ENCODE measurements around the gene CBY2. TPM values are rescaled to one million over a fixed set of nuclear protein-coding genes. Genes with fewer than 3 reads are reported as not detected.

CBY2 gene
- total and polyA plus RNA-seq, 7 donors: not detected

- ATAC-seq (no peak), DNase-seq (no peak)
- H3K36me3 ChIP-seq (ENCODE audit: insufficient read depth in 1 of 2, low read depth in 1 of 2): no peaks in the 10 kb centered on the region
- no peaks in the 10 kb centered on the region for H3K4me1 ChIP-seq
- H3K9me3 ChIP-seq: no peaks in the 10 kb centered on the region
- no peak for TF ChIP-seq CTCF (IDR thresholded peaks at IDR 0.05)
- no peaks in the 10 kb centered on the region for H3K27me3 ChIP-seq (ENCODE audit: insufficient read depth in 3 of 3, low read length in 2 of 3)
- H3K4me3 ChIP-seq: no peak overlapping the region
- intact Hi-C loops (cut with DNase I): no loop called here
- no peak overlapping the region for H3K27ac ChIP-seq
- WGBS, 3 donors: 51 to 59% (median 53%) methylated on average over 2 of the region's 2 CpGs
Measured at GRCh38 chr13:45690636-45691035, 11.5 kb upstream of the CBY2 start.

GRCh38 chr13:45691251-45691650, 10.9 kb upstream of the CBY2 start:
- intact Hi-C loops (cut with DNase I): no loop called here

GRCh38 chr13:45691667-45692066, 10.5 kb upstream of the CBY2 start:
- intact Hi-C loops (cut with DNase I): no loop called here
- Histone ChIP-seq H3K9me3 (no peaks in the 10 kb centered on the region), H3K36me3 (ENCODE audit: insufficient read depth in 1 of 2, low read depth in 1 of 2) (no peaks in the 10 kb centered on the region), H3K4me1 (no peaks in the 10 kb centered on the region), H3K27me3 (ENCODE audit: insufficient read depth in 3 of 3, low read length in 2 of 3) (no peaks in the 10 kb centered on the region), H3K4me3 (no peak overlapping the region), H3K27ac (no peak overlapping the region)
- no peak for TF ChIP-seq CTCF (IDR thresholded peaks at IDR 0.05)
- no peak for ATAC-seq
- 43 to 49% (median 43%) methylated on average over 1 of the region's 1 CpG for WGBS, 3 donors
- no peak for DNase-seq

More at GRCh38 chr13:45691251-45691650, 10.9 kb upstream of the CBY2 start:
- no peak for TF ChIP-seq CTCF (IDR thresholded peaks at IDR 0.05)
- Histone ChIP-seq H3K9me3 (no peaks in the 10 kb centered on the region), H3K36me3 (ENCODE audit: insufficient read depth in 1 of 2, low read depth in 1 of 2) (no peaks in the 10 kb centered on the region), H3K27me3 (ENCODE audit: insufficient read depth in 3 of 3, low read length in 2 of 3) (no peaks in the 10 kb centered on the region), H3K27ac (no peak overlapping the region), H3K4me3 (no peak overlapping the region), H3K4me1 (no peaks in the 10 kb centered on the region)
- WGBS, 3 donors: 77 to 84% (median 83%) methylated on average over 4 of the region's 4 CpGs
- no peak for DNase-seq
- no peak for ATAC-seq

GRCh38 chr13:45695198-45695730, 6.9 kb upstream of the CBY2 start:
- H3K27me3 ChIP-seq (ENCODE audit: insufficient read depth in 3 of 3, low read length in 2 of 3): no peaks in the 10 kb centered on the region
- no peaks in the 10 kb centered on the region for H3K4me1 ChIP-seq
- 61 to 69% (median 63%) methylated on average over 5 of the region's 5 CpGs for WGBS, 3 donors
- no peak for TF ChIP-seq CTCF (IDR thresholded peaks at IDR 0.05)
- ATAC-seq: no peak
- no peaks in the 10 kb centered on the region for H3K9me3 ChIP-seq
- no peak for DNase-seq
- no peaks in the 10 kb centered on the region for H3K36me3 ChIP-seq (ENCODE audit: insufficient read depth in 1 of 2, low read depth in 1 of 2)
- no peak overlapping the region for H3K27ac ChIP-seq
- intact Hi-C loops (cut with DNase I): no loop called here
- H3K4me3 ChIP-seq: no peak overlapping the region

- Histone ChIP-seq H3K36me3 (ENCODE audit: insufficient read depth in 1 of 2, low read depth in 1 of 2) (no peaks in the 10 kb centered on the region), H3K4me1 (no peaks in the 10 kb centered on the region), H3K27me3 (ENCODE audit: insufficient read depth in 3 of 3, low read length in 2 of 3) (no peaks in the 10 kb centered on the region), H3K27ac (no peak overlapping the region), H3K9me3 (no peaks in the 10 kb centered on the region), H3K4me3 (no peak overlapping the region)
- TF ChIP-seq CTCF (IDR thresholded peaks at IDR 0.05): no peak
- DNase-seq (no peak), ATAC-seq (no peak)
- intact Hi-C loops (cut with DNase I): no loop called here
- 58 to 59% (median 58%) methylated on average over 2 of the region's 2 CpGs for WGBS, 3 donors
Measured at GRCh38 chr13:45696610-45697226, 5.4 kb upstream of the CBY2 start.

Data from psoas muscle (tissue), 8 donors.